ENCODE measurements around the gene DGKQ.
"Not testable (repeated sequence)": the region's sequence is repeated elsewhere in the genome, so short reads cannot be mapped to it uniquely, and the experiment has no call there.

Gene DGKQ

DNA sequence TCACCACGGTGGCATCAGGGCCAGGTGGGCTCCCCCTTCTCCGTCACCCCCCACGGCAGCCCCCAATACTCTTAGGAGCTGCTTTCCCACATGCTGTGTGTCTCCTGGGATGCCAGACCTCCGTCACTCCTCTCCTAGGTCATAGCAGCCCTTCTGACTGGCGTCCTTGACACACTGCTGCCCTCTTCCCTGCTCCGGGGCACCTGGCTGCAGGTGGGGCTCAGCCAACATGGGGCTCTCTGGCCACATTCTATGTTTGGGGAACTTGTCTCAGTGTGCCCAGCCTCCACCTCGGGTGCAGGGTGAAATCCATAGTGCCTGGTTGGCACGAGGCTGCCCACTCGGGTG is 27.3 kb downstream of the DGKQ start:
- no peak for TF ChIP-seq CTCF (IDR thresholded peaks at IDR 0.05; ENCODE audit: low read length)
- no peak for TF ChIP-seq EZH2 (optimal IDR thresholded peaks at IDR 0.05; ENCODE audit: low read depth, low read length)
- TF ChIP-seq EZH2phosphoT487 (IDR thresholded peaks at IDR 0.05; ENCODE audit: low read length), result no peak
- no peaks in the 10 kb centered on the region for H3F3A ChIP-seq (ENCODE audit: insufficient read depth, low read length)
- H2AFZ ChIP-seq (ENCODE audit: low read length), result no peak overlapping the region
- H3K79me2 ChIP-seq (ENCODE audit: low read length), result no peaks in the 10 kb centered on the region
- H3K4me2 ChIP-seq (ENCODE audit: low read depth, low read length), result no peak overlapping the region
- no peak overlapping the region for H3K27ac ChIP-seq (ENCODE audit: low read length)
- DNase-seq, result no peak
- H3K27me3 ChIP-seq (replicated peaks; ENCODE audit: insufficient read depth, low read length), result no peaks in the 10 kb centered on the region
- no peaks in the 10 kb centered on the region for H3K9me2 ChIP-seq (replicated peaks; ENCODE audit: insufficient read depth, low read length)
- H3K9ac ChIP-seq (ENCODE audit: low read length), result no peak overlapping the region
- no peaks in the 10 kb centered on the region for H3K9me3 ChIP-seq (replicated peaks; ENCODE audit: insufficient read depth, low read length)
- no peaks in the 10 kb centered on the region for H4K20me1 ChIP-seq (ENCODE audit: insufficient read depth, low read length)
- no peaks in the 10 kb centered on the region for H3K4me1 ChIP-seq (ENCODE audit: low read length)
- H3K36me3 ChIP-seq (replicated peaks; ENCODE audit: insufficient read depth, low read length), result no peaks in the 10 kb centered on the region
- no peak overlapping the region for H3K4me3 ChIP-seq (ENCODE audit: low read length)

DNA sequence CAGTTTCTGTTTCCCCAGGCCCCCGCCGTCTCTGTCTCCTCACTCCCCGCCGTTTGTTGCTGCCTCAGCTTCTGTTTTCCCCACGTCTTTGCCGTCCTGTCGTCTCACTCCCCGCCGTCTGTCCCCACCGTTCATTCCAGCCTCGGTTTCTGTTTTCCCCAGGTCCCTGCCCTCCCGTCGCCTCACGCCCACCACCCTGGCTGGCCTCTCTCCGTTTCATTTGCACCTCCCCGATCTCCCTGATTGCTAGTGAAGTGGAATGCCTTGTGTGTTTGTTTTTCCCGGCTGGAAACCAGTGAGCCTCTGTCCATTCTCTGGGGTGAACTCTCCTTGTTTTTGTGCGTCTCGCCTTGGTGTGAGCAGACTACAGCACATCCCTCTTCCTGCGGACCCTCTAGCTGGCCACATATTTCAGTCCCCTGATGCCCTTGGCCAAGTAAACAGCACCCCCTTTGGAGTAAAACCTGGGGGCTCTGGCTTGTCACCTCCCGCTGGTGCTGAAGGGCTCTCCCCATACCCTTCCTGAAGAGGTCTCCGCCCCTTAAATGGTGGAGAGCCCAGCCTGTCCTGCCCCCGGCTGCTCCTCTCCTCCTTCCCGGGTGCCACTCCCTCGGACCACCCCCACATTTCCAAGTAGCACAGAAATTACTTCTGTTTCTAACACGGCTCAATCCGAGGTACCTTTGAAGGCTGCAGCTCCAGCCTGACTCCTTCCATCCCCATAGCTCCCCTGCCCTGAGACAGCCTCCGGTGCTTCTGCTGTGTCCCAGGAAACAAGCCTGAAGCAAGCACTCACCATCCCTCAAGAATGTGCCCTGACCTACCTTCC is 27.9 kb downstream of the DGKQ start:
- no peaks in the 10 kb centered on the region for H3K36me3 ChIP-seq (replicated peaks; ENCODE audit: insufficient read depth, low read length)
- H3K9me2 ChIP-seq (replicated peaks; ENCODE audit: insufficient read depth, low read length), result no peaks in the 10 kb centered on the region
- no peak overlapping the region for H3K27ac ChIP-seq (ENCODE audit: low read length)
- no peak for TF ChIP-seq EZH2 (optimal IDR thresholded peaks at IDR 0.05; ENCODE audit: low read depth, low read length)
- TF ChIP-seq EZH2phosphoT487 (IDR thresholded peaks at IDR 0.05; ENCODE audit: low read length), result no peak
- no peak for TF ChIP-seq CTCF (IDR thresholded peaks at IDR 0.05; ENCODE audit: low read length)
- no peaks in the 10 kb centered on the region for H4K20me1 ChIP-seq (ENCODE audit: insufficient read depth, low read length)
- no peak for DNase-seq
- H3K9me3 ChIP-seq (replicated peaks; ENCODE audit: insufficient read depth, low read length), result no peaks in the 10 kb centered on the region
- H2AFZ ChIP-seq (ENCODE audit: low read length), result no peak overlapping the region
- no peak overlapping the region for H3K4me3 ChIP-seq (ENCODE audit: low read length)
- no peaks in the 10 kb centered on the region for H3F3A ChIP-seq (ENCODE audit: insufficient read depth, low read length)
- H3K4me1 ChIP-seq (ENCODE audit: low read length), result no peaks in the 10 kb centered on the region
- H3K27me3 ChIP-seq (replicated peaks; ENCODE audit: insufficient read depth, low read length), result no peaks in the 10 kb centered on the region
- H3K4me2 ChIP-seq (ENCODE audit: low read depth, low read length), result no peak overlapping the region
- no peaks in the 10 kb centered on the region for H3K79me2 ChIP-seq (ENCODE audit: low read length)
- H3K9ac ChIP-seq (ENCODE audit: low read length), result no peak overlapping the region

- not testable (repeated sequence) for H3K9me2 ChIP-seq (replicated peaks; ENCODE audit: insufficient read depth, low read length); H3K36me3 ChIP-seq (replicated peaks; ENCODE audit: insufficient read depth, low read length); H3K27me3 ChIP-seq (replicated peaks; ENCODE audit: insufficient read depth, low read length); H4K20me1 ChIP-seq (ENCODE audit: insufficient read depth, low read length); H3K4me2 ChIP-seq (ENCODE audit: low read depth, low read length); H3F3A ChIP-seq (ENCODE audit: insufficient read depth, low read length); H3K4me1 ChIP-seq (ENCODE audit: low read length); H3K9me3 ChIP-seq (replicated peaks; ENCODE audit: insufficient read depth, low read length); H3K27ac ChIP-seq (ENCODE audit: low read length); H3K9ac ChIP-seq (ENCODE audit: low read length); DNase-seq; H3K79me2 ChIP-seq (ENCODE audit: low read length); H2AFZ ChIP-seq (ENCODE audit: low read length); H3K4me3 ChIP-seq (ENCODE audit: low read length)
Measured at GRCh38 chr4:939508-939907, 33.9 kb downstream of the DGKQ start.

GRCh38 chr4:932713-933070 is 40.7 kb downstream of the DGKQ start:
- peaks cover 49% of the 10 kb centered on the region for H3K79me2 ChIP-seq (ENCODE audit: low read length)

More at GRCh38 chr4:932713-933070, 40.7 kb downstream of the DGKQ start:
- Histone ChIP-seq H3K36me3 (replicated peaks; ENCODE audit: insufficient read depth, low read length) (no peaks in the 10 kb centered on the region), H4K20me1 (ENCODE audit: insufficient read depth, low read length) (no peaks in the 10 kb centered on the region), H3F3A (ENCODE audit: insufficient read depth, low read length) (peaks cover 8% of the 10 kb centered on the region), H3K4me1 (ENCODE audit: low read length) (peaks cover 5% of the 10 kb centered on the region), H3K27me3 (replicated peaks; ENCODE audit: insufficient read depth, low read length) (no peaks in the 10 kb centered on the region), H3K4me2 (ENCODE audit: low read depth, low read length) (peak overlapping the region; percentile 69), H3K9me2 (replicated peaks; ENCODE audit: insufficient read depth, low read length) (no peaks in the 10 kb centered on the region), H3K9ac (ENCODE audit: low read length) (peak overlapping the region; percentile 98), H3K9me3 (replicated peaks; ENCODE audit: insufficient read depth, low read length) (no peaks in the 10 kb centered on the region), H3K27ac (ENCODE audit: low read length) (peak overlapping the region; percentile 79; the same call in 1 of the 2 replicates), H3K4me3 (ENCODE audit: low read length) (peak overlapping the region; percentile 98), H2AFZ (ENCODE audit: low read length) (peak overlapping the region; percentile 83)
- no peak for DNase-seq
- TF ChIP-seq CTCF (IDR thresholded peaks at IDR 0.05; ENCODE audit: low read length), result no peak; the same call in 1 of the 2 replicates
